ENCODE data around the gene PCDH9.

DNA sequence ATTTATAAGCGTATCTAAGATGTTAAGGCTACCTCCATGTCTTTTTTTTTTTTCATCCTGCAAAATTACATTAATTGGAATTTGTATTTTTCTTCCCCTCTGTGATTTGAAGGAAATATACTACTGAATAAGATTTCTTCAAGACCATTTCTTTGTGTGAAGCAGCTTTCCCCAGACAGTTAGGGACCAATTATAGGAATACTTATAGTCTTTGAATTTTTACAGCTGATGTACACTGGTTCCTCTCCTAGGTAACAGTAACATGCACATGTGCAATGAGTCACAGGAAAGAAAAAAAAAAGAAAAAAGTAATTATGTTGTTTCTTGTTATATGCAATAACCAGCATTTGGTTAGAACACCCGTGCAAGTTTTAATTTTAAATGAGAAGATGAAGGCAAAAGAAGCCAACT is 82.0 kb downstream of the PCDH9 start:
- TF ChIP-seq, protein P1, sequence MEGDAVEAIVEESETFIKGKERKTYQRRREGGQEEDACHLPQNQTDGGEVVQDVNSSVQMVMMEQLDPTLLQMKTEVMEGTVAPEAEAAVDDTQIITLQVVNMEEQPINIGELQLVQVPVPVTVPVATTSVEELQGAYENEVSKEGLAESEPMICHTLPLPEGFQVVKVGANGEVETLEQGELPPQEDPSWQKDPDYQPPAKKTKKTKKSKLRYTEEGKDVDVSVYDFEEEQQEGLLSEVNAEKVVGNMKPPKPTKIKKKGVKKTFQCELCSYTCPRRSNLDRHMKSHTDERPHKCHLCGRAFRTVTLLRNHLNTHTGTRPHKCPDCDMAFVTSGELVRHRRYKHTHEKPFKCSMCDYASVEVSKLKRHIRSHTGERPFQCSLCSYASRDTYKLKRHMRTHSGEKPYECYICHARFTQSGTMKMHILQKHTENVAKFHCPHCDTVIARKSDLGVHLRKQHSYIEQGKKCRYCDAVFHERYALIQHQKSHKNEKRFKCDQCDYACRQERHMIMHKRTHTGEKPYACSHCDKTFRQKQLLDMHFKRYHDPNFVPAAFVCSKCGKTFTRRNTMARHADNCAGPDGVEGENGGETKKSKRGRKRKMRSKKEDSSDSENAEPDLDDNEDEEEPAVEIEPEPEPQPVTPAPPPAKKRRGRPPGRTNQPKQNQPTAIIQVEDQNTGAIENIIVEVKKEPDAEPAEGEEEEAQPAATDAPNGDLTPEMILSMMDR (conservative IDR thresholded peaks at IDR 0.05; ENCODE audit: low read depth in 2 of 2), result no peak
- TF ChIP-seq, protein P2, sequence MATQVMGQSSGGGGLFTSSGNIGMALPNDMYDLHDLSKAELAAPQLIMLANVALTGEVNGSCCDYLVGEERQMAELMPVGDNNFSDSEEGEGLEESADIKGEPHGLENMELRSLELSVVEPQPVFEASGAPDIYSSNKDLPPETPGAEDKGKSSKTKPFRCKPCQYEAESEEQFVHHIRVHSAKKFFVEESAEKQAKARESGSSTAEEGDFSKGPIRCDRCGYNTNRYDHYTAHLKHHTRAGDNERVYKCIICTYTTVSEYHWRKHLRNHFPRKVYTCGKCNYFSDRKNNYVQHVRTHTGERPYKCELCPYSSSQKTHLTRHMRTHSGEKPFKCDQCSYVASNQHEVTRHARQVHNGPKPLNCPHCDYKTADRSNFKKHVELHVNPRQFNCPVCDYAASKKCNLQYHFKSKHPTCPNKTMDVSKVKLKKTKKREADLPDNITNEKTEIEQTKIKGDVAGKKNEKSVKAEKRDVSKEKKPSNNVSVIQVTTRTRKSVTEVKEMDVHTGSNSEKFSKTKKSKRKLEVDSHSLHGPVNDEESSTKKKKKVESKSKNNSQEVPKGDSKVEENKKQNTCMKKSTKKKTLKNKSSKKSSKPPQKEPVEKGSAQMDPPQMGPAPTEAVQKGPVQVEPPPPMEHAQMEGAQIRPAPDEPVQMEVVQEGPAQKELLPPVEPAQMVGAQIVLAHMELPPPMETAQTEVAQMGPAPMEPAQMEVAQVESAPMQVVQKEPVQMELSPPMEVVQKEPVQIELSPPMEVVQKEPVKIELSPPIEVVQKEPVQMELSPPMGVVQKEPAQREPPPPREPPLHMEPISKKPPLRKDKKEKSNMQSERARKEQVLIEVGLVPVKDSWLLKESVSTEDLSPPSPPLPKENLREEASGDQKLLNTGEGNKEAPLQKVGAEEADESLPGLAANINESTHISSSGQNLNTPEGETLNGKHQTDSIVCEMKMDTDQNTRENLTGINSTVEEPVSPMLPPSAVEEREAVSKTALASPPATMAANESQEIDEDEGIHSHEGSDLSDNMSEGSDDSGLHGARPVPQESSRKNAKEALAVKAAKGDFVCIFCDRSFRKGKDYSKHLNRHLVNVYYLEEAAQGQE (IDR thresholded peaks at IDR 0.05; ENCODE audit: unreplicated experiment), result no peak
- TF ChIP-seq JUNB (IDR thresholded peaks at IDR 0.05; ENCODE audit: unreplicated experiment) (no peak), POLR2AphosphoS5 (IDR thresholded peaks at IDR 0.05; ENCODE audit: low read depth) (no peak), EZH2phosphoT487 (IDR thresholded peaks at IDR 0.05; ENCODE audit: unreplicated experiment) (no peak), EZH2 (IDR thresholded peaks at IDR 0.05; ENCODE audit: low read depth, unreplicated experiment) (no peak), STAT1 (IDR thresholded peaks at IDR 0.05; ENCODE audit: unreplicated experiment) (no peak)

Data from GM23338 (cell line).